Keratinocyte (primary cell): ENCODE data around the gene ATXN7. TPM values are rescaled to one million over a fixed set of nuclear protein-coding genes. Genes with fewer than 3 reads are reported as not detected.

Experiments
- DNase-seq: peaks from one replicate; pipeline ENCODE4 v3.0.0-alpha.2; 2011; ENCODE audit warnings: low read depth, missing footprints, low spot score
- FAIRE-seq: peaks from 2 replicates; lab custom pipeline; 2011; peaks lifted over from hg19 to GRCh38; lab: Jason Lieb, UNC
- H2AFZ ChIP-seq: 2 replicates; pipeline ENCODE4 v1.6.0; 2012; ENCODE audit warnings: low read length, control low read depth, inconsistent platforms; ENCODE audit not compliant: control insufficient read depth
- H3K27ac ChIP-seq: 2 replicates; pipeline ENCODE4 v1.5.1; 2011; ENCODE audit warnings: low read length; ENCODE audit not compliant: control insufficient read depth, insufficient read depth
- H3K27me3 ChIP-seq: 3 replicates; pipeline ENCODE4 v1.6.0; 2011; ENCODE audit warnings: low read length; ENCODE audit not compliant: control insufficient read depth, insufficient read depth; ENCODE audit errors: extremely low read depth
- H3K36me3 ChIP-seq, 2 experiments: 2 replicates in 1 of 2; 3 replicates in 1 of 2; pipeline ENCODE4 v1.5.1; 2011; ENCODE audit warnings: low read length in 2 of 2, mild to moderate bottlenecking in 1 of 2; ENCODE audit not compliant: control insufficient read depth in 2 of 2, insufficient read depth in 2 of 2; ENCODE audit errors: extremely low read depth in 1 of 2
- H3K4me1 ChIP-seq: 3 replicates; pipeline ENCODE4 v1.5.1; 2011; ENCODE audit warnings: low read length; ENCODE audit not compliant: control insufficient read depth, insufficient read depth; ENCODE audit errors: extremely low read depth
- H3K4me2 ChIP-seq: 3 replicates; pipeline ENCODE4 v1.6.0; 2011; ENCODE audit warnings: low read depth, low read length; ENCODE audit not compliant: control insufficient read depth, insufficient read depth; ENCODE audit errors: extremely low read depth
- H3K4me3 ChIP-seq, 3 experiments: fragments of 200-600 bp in 1 of 3; sonication (generic) in 1 of 3; 2 replicates in 2 of 3; 3 replicates in 1 of 3; pipeline ENCODE4 v1.5.1; 2011 to 2016; ENCODE audit warnings: low read length in 3 of 3, mild to moderate bottlenecking in 3 of 3, control low read depth in 2 of 3, inconsistent platforms in 1 of 3, low read depth in 1 of 3, mixed read lengths in 1 of 3, mixed run types in 1 of 3, moderate library complexity in 1 of 3; ENCODE audit not compliant: control insufficient read depth in 2 of 3, insufficient read depth in 2 of 3; ENCODE audit errors: extremely low read depth in 1 of 3
- H3K79me2 ChIP-seq: 2 replicates; pipeline ENCODE4 v1.6.0; 2012; ENCODE audit warnings: low read length; ENCODE audit not compliant: control insufficient read depth, insufficient read depth
- H3K9ac ChIP-seq: 3 replicates; pipeline ENCODE4 v1.6.0; 2011; ENCODE audit warnings: low read length; ENCODE audit not compliant: control insufficient read depth, insufficient read depth; ENCODE audit errors: extremely low read depth
- H3K9me1 ChIP-seq: 3 replicates; pipeline ENCODE4 v1.6.0; 2011; ENCODE audit warnings: low read length; ENCODE audit not compliant: control insufficient read depth, insufficient read depth; ENCODE audit errors: extremely low read depth
- H3K9me3 ChIP-seq: 2 replicates; pipeline ENCODE4 v1.5.1; 2012; ENCODE audit warnings: low read depth, low read length; ENCODE audit not compliant: control insufficient read depth
- H4K20me1 ChIP-seq: 3 replicates; pipeline ENCODE4 v1.6.0; 2011; ENCODE audit warnings: low read length; ENCODE audit not compliant: control insufficient read depth, insufficient read depth; ENCODE audit errors: extremely low read depth
- CTCF ChIP-seq, 3 experiments: IDR thresholded peaks in 1 of 3; conservative IDR thresholded peaks in 1 of 3; optimal IDR thresholded peaks in 1 of 3; 2 replicates in 2 of 3; 3 replicates in 1 of 3; pipeline versions ENCODE3 to v1.5.1; 2011; ENCODE audit warnings: low read length in 3 of 3, mild to moderate bottlenecking in 3 of 3, moderate library complexity in 2 of 3, control low read depth in 1 of 3, inconsistent platforms in 1 of 3; ENCODE audit not compliant: insufficient read depth in 2 of 3; ENCODE audit errors: extremely low read depth in 1 of 3
- EZH2 ChIP-seq: IDR thresholded peaks from one replicate; pipeline ENCODE4 v1.6.1; 2012; ENCODE audit warnings: inconsistent platforms, mild to moderate bottlenecking, low read length, moderate library complexity
- dilution Hi-C: fragments of 300-500 bp; cut with MboI; formaldehyde crosslinking; loops from one replicate; pipeline ENCODE4 v1.7.0; 2020; ENCODE audit warnings: low sequenced_read_pairs; ENCODE audit not compliant: extremely low pct_ligation_motif_present
- polyA plus RNA-seq, 5 experiments: library from polyadenylated mRNA; depleted of rRNA in 3 of 5; stranded (reverse) in 3 of 5; stranded (forward) in 1 of 5; unstranded in 1 of 5; fragments of >200 nt; gene quantifications; 1 replicate in 1 of 5; 2 replicates in 3 of 5; 3 replicates in 1 of 5; pipeline versions ENCODE4 v1.2.1 to v1.2.3, GENCODE V29; 2011 to 2012; ENCODE audit warnings: missing spikeins in 2 of 5, low read depth in 1 of 5, low replicate concordance in 1 of 5

The ATXN7 gene
- polyA plus RNA-seq, 1 donor (not counting 4 experiments of a cell fraction or from before 2014, with no cell fraction given): 8.8 TPM

DNA sequence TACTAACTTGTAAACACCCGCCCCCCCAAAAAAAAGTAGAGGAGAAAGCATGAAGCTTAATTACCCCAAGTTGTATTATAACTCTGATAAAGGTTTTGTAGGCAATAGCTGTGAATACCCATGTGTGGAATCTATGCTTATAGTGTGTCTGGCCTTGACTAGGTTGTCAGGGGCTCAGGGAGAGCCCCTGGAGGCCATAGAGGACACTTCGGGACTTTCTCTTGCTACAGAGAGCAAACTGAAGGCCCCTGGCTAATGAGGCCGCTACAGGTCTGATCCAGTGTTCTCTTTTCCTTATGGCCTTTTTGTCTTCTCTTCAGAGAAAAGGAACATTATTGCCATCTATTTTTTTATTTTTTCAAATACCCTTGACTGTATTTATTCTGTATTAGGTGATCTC is 67.6 kb downstream of the ATXN7 start:
- no peak for TF ChIP-seq CTCF (optimal IDR thresholded peaks at IDR 0.05 in 1 of 3, IDR thresholded peaks at IDR 0.05 in 1 of 3, conservative IDR thresholded peaks at IDR 0.05 in 1 of 3; ENCODE audit: extremely low read depth in 1 of 3, insufficient read depth in 2 of 3, low read length in 3 of 3)
- TF ChIP-seq EZH2: no peak

GRCh38 chr3:63932509-63933212 is 69.0 kb downstream of the ATXN7 start:
- Histone ChIP-seq H3K9me3 (no peaks in the 10 kb centered on the region), H3K27ac (no peak overlapping the region), H3K36me3 (peaks cover 2 to 9% of the 10 kb centered on the region in 2 experiments), H2AFZ (no peak overlapping the region), H3K4me3 (no peak overlapping the region), H3K79me2 (peaks cover 70% of the 10 kb centered on the region), H3K9me1 (peaks cover 7% of the 10 kb centered on the region), H3K4me1 (peaks cover 9% of the 10 kb centered on the region), H3K27me3 (no peaks in the 10 kb centered on the region), H4K20me1 (peaks cover 10% of the 10 kb centered on the region), H3K4me2 (no peak overlapping the region), H3K9ac (no peak overlapping the region)
- FAIRE-seq: peak; percentile 44
- DNase-seq: no peak
- no peak for TF ChIP-seq EZH2
- TF ChIP-seq CTCF (optimal IDR thresholded peaks at IDR 0.05 in 1 of 3, IDR thresholded peaks at IDR 0.05 in 1 of 3, conservative IDR thresholded peaks at IDR 0.05 in 1 of 3; ENCODE audit: extremely low read depth in 1 of 3, insufficient read depth in 2 of 3, low read length in 3 of 3): no peak
- dilution Hi-C loops: no loop called here

More for the DNA sequence above, 67.6 kb downstream of the ATXN7 start:
- no peak overlapping the region for H2AFZ ChIP-seq
- peaks cover 6% of the 10 kb centered on the region for H3K4me1 ChIP-seq
- peaks cover 5% of the 10 kb centered on the region for H4K20me1 ChIP-seq
- H3K9me1 ChIP-seq: peaks cover 5% of the 10 kb centered on the region
- H3K4me3 ChIP-seq: no peak overlapping the region
- DNase-seq: no peak
- no peak for FAIRE-seq
- H3K79me2 ChIP-seq: peaks cover 71% of the 10 kb centered on the region
- H3K27me3 ChIP-seq: no peaks in the 10 kb centered on the region
- peaks cover 4 to 9% of the 10 kb centered on the region in 2 experiments for H3K36me3 ChIP-seq
- dilution Hi-C loops: no loop called here
- H3K9ac ChIP-seq: no peak overlapping the region
- H3K4me2 ChIP-seq: no peak overlapping the region
- H3K9me3 ChIP-seq: no peaks in the 10 kb centered on the region
- no peak overlapping the region for H3K27ac ChIP-seq
